ENCODE measurements around the gene KCNK3. TPM values are rescaled to one million over a fixed set of nuclear protein-coding genes. Genes with fewer than 3 reads are reported as not detected.

KCNK3 gene
- polyA plus RNA-seq, 1 donor from 2014 or later: 12.9 TPM

GRCh38 chr2:26738481-26738880 lies 46.0 kb downstream of the KCNK3 start:
- no peaks in the 10 kb centered on the region for H3K36me3 ChIP-seq (ENCODE audit: insufficient read depth, low read length)
- H3K9me2 ChIP-seq (ENCODE audit: insufficient read depth, low read length): no peaks in the 10 kb centered on the region
- H4K20me1 ChIP-seq (ENCODE audit: insufficient read depth): no peaks in the 10 kb centered on the region
- no peak overlapping the region for H3K4me2 ChIP-seq (ENCODE audit: low read length)
- H3F3A ChIP-seq (ENCODE audit: insufficient read depth, low read length, poor library complexity, severe bottlenecking): no peaks in the 10 kb centered on the region
- H3K9ac ChIP-seq (ENCODE audit: low read length): no peak overlapping the region
- no peaks in the 10 kb centered on the region for H3K9me3 ChIP-seq (ENCODE audit: low read length)
- no peak overlapping the region for H3K4me3 ChIP-seq (ENCODE audit: low read length)
- TF ChIP-seq SMC3 (conservative IDR thresholded peaks at IDR 0.05; ENCODE audit: poor library complexity) (no peak), REST (IDR thresholded peaks at IDR 0.05; ENCODE audit: borderline replicate concordance) (no peak), TAF1 (IDR thresholded peaks at IDR 0.05; ENCODE audit: low read depth) (no peak), MXI1 (conservative IDR thresholded peaks at IDR 0.05; ENCODE audit: poor library complexity, severe bottlenecking) (no peak), EP300 (conservative IDR thresholded peaks at IDR 0.05; ENCODE audit: poor library complexity, severe bottlenecking) (no peak), POLR2AphosphoS5 (IDR thresholded peaks at IDR 0.05) (no peak), CTCF (IDR thresholded peaks at IDR 0.05; ENCODE audit: poor library complexity, severe bottlenecking) (no peak), RAD21 (conservative IDR thresholded peaks at IDR 0.05) (no peak), EZH2 (IDR thresholded peaks at IDR 0.05; ENCODE audit: borderline replicate concordance, insufficient read depth, low read length, poor library complexity, severe bottlenecking) (no peak)
- H3K79me2 ChIP-seq (replicated peaks; ENCODE audit: insufficient read depth, low read length): no peaks in the 10 kb centered on the region
- H2AFZ ChIP-seq (ENCODE audit: low read depth, low read length): no peak overlapping the region
- no peak overlapping the region for H3K27ac ChIP-seq (ENCODE audit: low read length)
- H3K27me3 ChIP-seq (ENCODE audit: insufficient read depth, low read depth, low read length): no peaks in the 10 kb centered on the region

- Histone ChIP-seq H3K9me2 (ENCODE audit: insufficient read depth, low read length) (no peaks in the 10 kb centered on the region), H3K36me3 (ENCODE audit: insufficient read depth, low read length) (no peaks in the 10 kb centered on the region), H3K27ac (ENCODE audit: low read length) (no peak overlapping the region), H3K4me2 (ENCODE audit: low read length) (no peak overlapping the region), H3K9me3 (ENCODE audit: low read length) (no peaks in the 10 kb centered on the region), H3K4me3 (ENCODE audit: low read length) (no peak overlapping the region), H4K20me1 (ENCODE audit: insufficient read depth) (no peaks in the 10 kb centered on the region), H3K79me2 (replicated peaks; ENCODE audit: insufficient read depth, low read length) (no peaks in the 10 kb centered on the region), H3K9ac (ENCODE audit: low read length) (no peak overlapping the region), H3F3A (ENCODE audit: insufficient read depth, low read length, poor library complexity, severe bottlenecking) (no peaks in the 10 kb centered on the region), H3K27me3 (ENCODE audit: insufficient read depth, low read depth, low read length) (no peaks in the 10 kb centered on the region), H2AFZ (ENCODE audit: low read depth, low read length) (no peak overlapping the region)
- TF ChIP-seq SMC3 (conservative IDR thresholded peaks at IDR 0.05; ENCODE audit: poor library complexity): no peak
- TF ChIP-seq REST (IDR thresholded peaks at IDR 0.05; ENCODE audit: borderline replicate concordance): no peak
- no peak for TF ChIP-seq CTCF (IDR thresholded peaks at IDR 0.05; ENCODE audit: poor library complexity, severe bottlenecking)
- no peak for TF ChIP-seq EZH2 (IDR thresholded peaks at IDR 0.05; ENCODE audit: borderline replicate concordance, insufficient read depth, low read length, poor library complexity, severe bottlenecking)
- TF ChIP-seq MXI1 (conservative IDR thresholded peaks at IDR 0.05; ENCODE audit: poor library complexity, severe bottlenecking): no peak
Measured at GRCh38 chr2:26739514-26739913, 47.0 kb downstream of the KCNK3 start.
